HG03342 (cell line): ENCODE measurements around the gene USP15.
"Not testable (repeated sequence)": the region's sequence is repeated elsewhere in the genome, so short reads cannot be mapped to it uniquely, and the experiment has no call there.

Source experiments
- ATAC-seq: cut with Tn5 transposase; IDR thresholded peaks from one replicate; pipeline ENCODE4 v1.9.1; 2021; ENCODE audit warnings: mild to moderate bottlenecking, moderate library complexity; ENCODE audit not compliant: unreplicated experiment

The USP15 gene

GRCh38 chr12:62364697-62365096 is 104.5 kb downstream of the USP15 start:
- not testable (repeated sequence) for ATAC-seq

- not testable (repeated sequence) for ATAC-seq
These were observed 105.6 kb downstream of the USP15 start for GRCh38 chr12:62365846-62366245.

DNA sequence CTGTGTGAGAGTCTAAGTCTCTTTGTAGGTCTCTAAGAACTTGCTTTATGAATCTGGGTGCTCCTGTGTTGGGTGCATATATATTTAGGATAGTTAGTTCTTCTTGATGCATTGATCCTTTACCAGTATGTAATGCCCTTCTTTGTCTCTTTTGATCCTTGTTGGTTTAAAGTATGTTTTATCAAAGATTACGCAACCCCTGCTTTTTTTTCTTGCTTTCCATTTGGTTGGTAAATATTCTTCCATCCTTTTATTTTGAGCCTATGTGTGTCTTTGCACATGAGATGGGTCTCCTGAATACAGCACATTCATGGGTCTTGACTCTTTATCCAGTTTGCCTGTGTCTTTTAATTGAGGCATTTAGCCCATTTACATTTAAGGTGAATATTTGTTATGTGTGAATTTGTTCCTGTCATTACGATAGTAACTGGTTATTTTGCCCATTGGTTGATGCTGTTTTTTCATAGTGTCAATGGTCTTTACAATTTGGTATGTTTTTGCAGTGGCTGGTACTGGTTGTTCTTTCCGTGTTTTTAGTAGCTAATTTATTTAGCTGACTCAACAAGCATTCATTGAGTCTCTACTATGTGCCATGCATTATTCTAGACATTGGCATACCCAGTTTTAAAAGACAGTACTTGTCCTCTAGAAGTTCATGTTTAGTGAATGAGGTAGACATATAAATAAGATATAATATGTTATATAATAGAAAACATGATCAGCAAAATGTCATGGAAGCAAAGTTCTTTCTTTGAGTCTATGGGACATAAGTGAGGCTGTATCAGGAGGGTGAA is 108.4 kb downstream of the USP15 start:
- not testable (repeated sequence) for ATAC-seq

DNA sequence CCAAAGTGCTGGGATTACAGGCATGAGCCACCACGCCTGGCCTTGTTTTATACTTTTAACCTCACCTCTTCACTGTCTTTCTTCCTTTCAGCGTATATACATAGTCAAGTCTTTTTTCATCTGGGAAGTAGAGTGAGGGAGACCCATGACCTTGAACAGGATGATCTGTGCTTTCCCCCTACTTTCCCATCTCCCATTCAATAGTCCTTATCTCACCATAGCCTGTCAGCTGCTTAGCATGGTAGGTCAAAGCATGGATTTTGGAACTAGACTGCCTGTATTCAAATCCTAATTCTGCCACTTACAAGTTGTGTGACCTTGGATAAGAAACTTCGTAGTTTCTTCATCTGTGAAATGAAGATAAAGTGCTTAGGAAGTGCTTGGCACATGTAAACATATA is 110.0 kb downstream of the USP15 start:
- no peak for ATAC-seq

DNA sequence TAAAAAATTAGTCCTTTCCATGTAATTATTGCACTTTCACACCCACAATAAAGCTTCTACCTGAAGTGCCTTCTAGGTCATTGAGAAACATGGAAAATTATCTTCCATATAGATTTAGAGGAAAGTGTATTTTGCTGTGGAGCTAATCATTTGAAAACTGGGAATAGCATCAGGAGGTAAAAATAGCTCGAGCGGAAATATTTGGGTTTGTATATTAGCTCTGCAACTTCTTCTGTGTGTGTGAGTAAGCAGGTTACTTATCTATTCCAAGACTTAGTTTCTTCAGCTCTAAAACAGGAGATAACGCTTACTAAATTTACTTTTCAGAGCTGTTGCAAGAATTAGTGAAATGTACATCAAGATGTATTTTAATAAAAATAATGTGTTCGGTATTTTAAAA is 111.5 kb downstream of the USP15 start:
- no peak for ATAC-seq

DNA sequence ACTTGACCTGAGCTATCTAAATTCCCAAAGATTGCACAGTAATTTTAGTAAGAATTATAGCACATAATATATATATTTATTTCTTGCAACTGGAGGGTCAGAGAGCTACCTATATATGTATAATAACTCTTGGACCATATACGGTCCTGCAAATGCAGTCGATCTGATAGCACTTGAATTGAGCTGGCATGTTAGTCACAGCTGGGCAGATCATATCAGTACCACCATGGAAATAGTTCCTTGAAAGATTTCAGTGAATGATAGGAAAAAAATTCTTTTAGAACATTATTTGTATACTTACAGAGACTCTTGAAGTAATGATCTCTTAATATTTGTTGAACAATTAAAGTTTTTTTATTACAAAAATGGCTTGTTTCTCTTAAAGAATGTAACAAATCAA is 111.9 kb downstream of the USP15 start:
- ATAC-seq: no peak

GRCh38 chr12:62372825-62373224 is 112.6 kb downstream of the USP15 start:
- ATAC-seq: no peak

DNA sequence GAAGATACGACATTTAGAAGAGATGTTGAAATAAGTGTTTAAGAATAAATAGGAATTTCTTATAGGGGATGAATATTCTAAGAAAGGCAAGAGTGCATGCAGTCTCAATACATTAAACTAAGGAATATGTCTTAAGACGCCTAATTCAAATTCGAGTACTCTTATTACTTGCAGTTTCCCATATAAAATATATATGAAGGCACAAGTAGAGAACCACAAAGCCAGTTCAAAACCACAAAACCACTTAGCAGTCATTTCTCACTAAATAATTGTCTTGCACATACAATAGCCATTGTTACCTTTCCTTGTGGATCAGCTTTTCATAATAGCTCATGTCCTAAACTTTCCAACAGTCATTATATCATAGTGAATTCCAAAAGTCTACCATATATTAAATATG is 115.4 kb downstream of the USP15 start:
- ATAC-seq: no peak

GRCh38 chr12:62379026-62379722 is 119.0 kb downstream of the USP15 start:
- ATAC-seq: no peak

- no peak for ATAC-seq
These were observed 119.5 kb downstream of the USP15 start for GRCh38 chr12:62379723-62380045.

- ATAC-seq: no peak
These were observed 122.3 kb downstream of the USP15 start for GRCh38 chr12:62382526-62382925.

DNA sequence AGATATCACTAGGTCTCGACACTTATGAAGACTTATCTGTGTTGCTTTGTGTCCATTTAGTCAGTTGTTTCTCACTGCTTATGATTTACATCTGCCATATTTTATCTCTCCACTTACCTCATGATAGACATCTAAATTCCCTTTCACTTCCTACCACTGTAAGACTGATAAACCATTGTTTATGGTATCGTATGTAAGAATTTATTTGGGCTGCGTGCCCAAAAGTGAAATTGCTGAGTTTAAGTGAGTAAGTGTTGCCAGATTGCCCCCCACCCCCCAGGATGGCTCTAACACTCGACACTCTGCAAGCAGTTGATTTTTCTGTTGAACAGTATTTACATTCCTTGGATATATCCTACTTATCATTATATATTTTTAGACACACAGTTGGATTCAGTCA is 136.5 kb downstream of the USP15 start:
- no peak for ATAC-seq

- ATAC-seq: peak; percentile 72
These were observed 139.9 kb downstream of the USP15 start for GRCh38 chr12:62400135-62400534.

DNA sequence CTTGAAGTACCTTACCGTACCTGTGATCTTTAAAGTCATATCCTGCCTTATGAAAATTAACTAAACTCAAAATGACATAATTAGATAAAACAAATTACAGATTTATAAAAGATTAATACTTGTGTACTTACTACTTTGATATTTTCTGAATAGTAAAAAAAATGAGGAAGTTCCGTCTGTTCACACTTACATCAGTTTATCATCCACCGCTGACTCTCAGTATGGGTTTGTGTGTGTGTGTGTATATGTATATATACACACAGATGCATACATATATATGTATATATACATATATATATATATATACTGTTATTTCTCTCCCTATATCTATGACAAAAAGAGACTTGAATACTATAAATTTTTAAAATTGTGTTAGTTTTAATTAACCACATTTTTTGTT is 141.4 kb downstream of the USP15 start:
- no peak for ATAC-seq

DNA sequence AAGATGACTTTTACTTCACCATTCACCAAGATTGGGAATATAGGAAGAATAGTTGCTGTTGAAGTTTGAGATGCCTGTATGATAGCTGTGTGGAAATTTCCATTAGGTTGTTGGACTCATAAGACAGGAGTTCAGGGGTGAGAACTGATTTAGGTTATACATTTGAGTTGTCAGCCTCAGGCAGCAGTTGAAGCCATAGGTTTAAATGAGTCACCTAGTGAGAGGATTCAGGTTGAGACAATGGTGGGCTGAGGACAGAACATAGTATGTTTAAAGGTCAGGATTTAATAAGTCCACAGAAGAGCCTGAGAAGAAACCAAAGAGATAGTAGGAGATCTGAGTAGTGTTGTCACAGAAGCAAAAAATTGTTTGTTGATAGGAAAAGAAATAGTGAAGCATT is 142.8 kb downstream of the USP15 start:
- no peak for ATAC-seq

DNA sequence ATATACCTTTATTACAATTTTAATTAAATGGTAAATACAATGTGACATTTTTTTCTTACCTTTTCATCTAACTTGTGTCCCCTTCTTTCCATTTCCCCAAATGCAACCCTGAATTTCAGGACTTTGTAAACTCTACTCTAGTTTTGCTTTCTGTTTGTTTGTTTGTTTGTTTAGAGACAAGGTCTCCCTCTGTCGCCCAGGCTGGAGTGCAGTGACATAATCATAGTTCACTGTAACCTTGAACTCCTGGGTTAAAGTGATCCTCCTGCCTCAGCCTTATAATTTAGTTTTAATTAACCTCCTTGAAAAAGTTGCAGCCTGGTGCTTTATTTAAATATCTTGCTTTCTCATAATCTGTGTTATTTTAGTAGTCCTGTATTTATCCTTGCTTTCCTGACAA is 147.4 kb downstream of the USP15 start:
- no peak for ATAC-seq

- ATAC-seq: no peak
These were observed 148.9 kb downstream of the USP15 start for GRCh38 chr12:62409068-62409467.

GRCh38 chr12:62414180-62414579 is 154.0 kb downstream of the USP15 start:
- no peak for ATAC-seq

GRCh38 chr12:62426089-62426488 is 165.9 kb downstream of the USP15 start:
- ATAC-seq: no peak

- ATAC-seq: no peak
These were observed 169.3 kb downstream of the USP15 start for GRCh38 chr12:62429457-62429856.

GRCh38 chr12:62434494-62435302 is 174.5 kb downstream of the USP15 start:
- ATAC-seq: no peak
